ENCODE results near the gene ZNF746.

- no peak for TF ChIP-seq POLR2A (IDR thresholded peaks at IDR 0.05)
- no peak for TF ChIP-seq CTCF (IDR thresholded peaks at IDR 0.05)
- TF ChIP-seq POLR2AphosphoS5 (IDR thresholded peaks at IDR 0.05; ENCODE audit: insufficient read depth in 1 of 2, low read depth in 1 of 2) = no peak
These were observed 46.8 kb downstream of the ZNF746 start for GRCh38 chr7:149450821-149451220.
